Esophagus muscularis mucosa (tissue), 4 donors: ENCODE results near the gene NUP93. TPM values are rescaled to one million over a fixed set of nuclear protein-coding genes. Genes with fewer than 3 reads are reported as not detected.

Source experiments
- DNase-seq: peaks from one replicate; pipeline ENCODE4 v3.0.0-alpha.2; 2017; ENCODE audit errors: extremely low spot score
- H3K27ac ChIP-seq, 4 donors: fragments of 200-600 bp; sonication (generic); replicated peaks in 1 of 4; 1 replicate in 3 of 4; 2 replicates in 1 of 4; pipeline ENCODE4 v1.5.1; 2016 to 2019; ENCODE audit warnings: mild to moderate bottlenecking in 1 of 4
- H3K27me3 ChIP-seq, 4 donors: fragments of 200-600 bp; sonication (generic); one replicate each; pipeline versions ENCODE4 v1.5.1 to v1.6.0; 2016 to 2019
- H3K36me3 ChIP-seq, 4 donors: fragments of 200-600 bp; sonication (generic); one replicate each; pipeline ENCODE4 v1.5.1; 2016 to 2019
- H3K4me1 ChIP-seq, 4 donors: fragments of 200-600 bp; sonication (generic); one replicate each; pipeline ENCODE4 v1.5.1; 2016 to 2019
- H3K4me3 ChIP-seq, 4 donors: fragments of 200-600 bp; sonication (generic); 1 replicate in 2 of 4; 2 replicates in 2 of 4; pipeline ENCODE4 v1.5.1; 2016 to 2019; ENCODE audit warnings: mild to moderate bottlenecking in 4 of 4, moderate library complexity in 1 of 4
- H3K9me3 ChIP-seq, 4 donors: fragments of 200-600 bp; sonication (generic); 1 replicate in 3 of 4; 2 replicates in 1 of 4; pipeline ENCODE4 v1.5.1; 2016 to 2019
- EP300 ChIP-seq: sonication (generic); formaldehyde crosslinking; IDR thresholded peaks from one replicate; pipeline ENCODE4 v1.6.1; 2017; ENCODE audit warnings: antibody characterized with exemption
- POLR2A ChIP-seq: fragments of 450-650 bp; IDR thresholded peaks from one replicate; pipeline ENCODE4 v1.6.1; 2017; ENCODE audit warnings: antibody characterized with exemption, moderate library complexity, mild to moderate bottlenecking, low read depth
- POLR2AphosphoS5 ChIP-seq, 2 donors: sonication (generic); formaldehyde crosslinking; IDR thresholded peaks; one replicate each; pipeline ENCODE4 v1.6.1; 2017; ENCODE audit warnings: antibody characterized with exemption in 2 of 2
- WGBS: methylation state at CpG from one replicate; pipeline ENCODE4 v1.1.5; 2018; 5-methylcytosine and 5-hydroxymethylcytosine counted together
- intact Hi-C: fragments of 100-400 bp; cut with DNase I; formaldehyde crosslinking; loops from one replicate; pipeline ENCODE4 v1.15.1; 2023
- total RNA-seq, 4 donors: library from RNA; depleted of rRNA; stranded (reverse); fragments of >200 nt; gene quantifications; one replicate each; pipeline versions ENCODE4 v1.1.0 to v1.2.1, GENCODE V29; 2016
- TF ChIP-seq, protein P1 (sequence below), 3 experiments: fragments of 200-600 bp in 2 of 3; fragments of 450-650 bp in 1 of 3; sonication (generic) in 2 of 3; IDR thresholded peaks; one replicate each; pipeline ENCODE4 v1.5.1; 2017 to 2019; ENCODE audit warnings: antibody characterized with exemption in 3 of 3, mild to moderate bottlenecking in 2 of 3, moderate library complexity in 1 of 3

NUP93 gene
- total RNA-seq, 4 donors from 2014 or later: 34.0 to 47.5 (median 36.5) TPM

GRCh38 chr16:56869513-56870275 is 139.8 kb downstream of the NUP93 start:
- Histone ChIP-seq H3K27me3 (no peaks in the 10 kb centered on the region), H3K36me3 (no peaks in the 10 kb centered on the region), H3K4me3 (no peak overlapping the region), H3K9me3 (no peaks in the 10 kb centered on the region), H3K4me1 (peaks cover 4 to 9% (median 7%) of the 10 kb centered on the region in 4 donors), H3K27ac (no peak overlapping the region)
- no peak for DNase-seq
- intact Hi-C loops: loop anchor here (5.0 kb wide), 3 partner anchors 63 to 178 kb away; partner anchors contain the start of gene HERPUD1
- WGBS: 84% methylated on average over 14 of the region's 24 CpGs
- TF ChIP-seq, protein P1, sequence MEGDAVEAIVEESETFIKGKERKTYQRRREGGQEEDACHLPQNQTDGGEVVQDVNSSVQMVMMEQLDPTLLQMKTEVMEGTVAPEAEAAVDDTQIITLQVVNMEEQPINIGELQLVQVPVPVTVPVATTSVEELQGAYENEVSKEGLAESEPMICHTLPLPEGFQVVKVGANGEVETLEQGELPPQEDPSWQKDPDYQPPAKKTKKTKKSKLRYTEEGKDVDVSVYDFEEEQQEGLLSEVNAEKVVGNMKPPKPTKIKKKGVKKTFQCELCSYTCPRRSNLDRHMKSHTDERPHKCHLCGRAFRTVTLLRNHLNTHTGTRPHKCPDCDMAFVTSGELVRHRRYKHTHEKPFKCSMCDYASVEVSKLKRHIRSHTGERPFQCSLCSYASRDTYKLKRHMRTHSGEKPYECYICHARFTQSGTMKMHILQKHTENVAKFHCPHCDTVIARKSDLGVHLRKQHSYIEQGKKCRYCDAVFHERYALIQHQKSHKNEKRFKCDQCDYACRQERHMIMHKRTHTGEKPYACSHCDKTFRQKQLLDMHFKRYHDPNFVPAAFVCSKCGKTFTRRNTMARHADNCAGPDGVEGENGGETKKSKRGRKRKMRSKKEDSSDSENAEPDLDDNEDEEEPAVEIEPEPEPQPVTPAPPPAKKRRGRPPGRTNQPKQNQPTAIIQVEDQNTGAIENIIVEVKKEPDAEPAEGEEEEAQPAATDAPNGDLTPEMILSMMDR (IDR thresholded peaks at IDR 0.05): no peak
- TF ChIP-seq EP300 (no peak), POLR2AphosphoS5 (IDR thresholded peaks at IDR 0.05) (no peak), POLR2A (no peak)

GRCh38 chr16:56870276-56870888 is 140.5 kb downstream of the NUP93 start:
- no peaks in the 10 kb centered on the region for H3K9me3 ChIP-seq
- H3K4me3 ChIP-seq: no peak overlapping the region
- no peak for TF ChIP-seq EP300
- TF ChIP-seq, protein P1 (IDR thresholded peaks at IDR 0.05): no peak
- TF ChIP-seq POLR2AphosphoS5 (IDR thresholded peaks at IDR 0.05): no peak
- no peak for TF ChIP-seq POLR2A
- H3K36me3 ChIP-seq: no peaks in the 10 kb centered on the region
- peaks cover 4 to 9% (median 7%) of the 10 kb centered on the region in 4 donors for H3K4me1 ChIP-seq
- WGBS: 95% methylated on average over 9 of the region's 14 CpGs
- H3K27me3 ChIP-seq: no peaks in the 10 kb centered on the region
- H3K27ac ChIP-seq: no peak overlapping the region
- intact Hi-C loops: no loop called here
- no peak for DNase-seq

DNA sequence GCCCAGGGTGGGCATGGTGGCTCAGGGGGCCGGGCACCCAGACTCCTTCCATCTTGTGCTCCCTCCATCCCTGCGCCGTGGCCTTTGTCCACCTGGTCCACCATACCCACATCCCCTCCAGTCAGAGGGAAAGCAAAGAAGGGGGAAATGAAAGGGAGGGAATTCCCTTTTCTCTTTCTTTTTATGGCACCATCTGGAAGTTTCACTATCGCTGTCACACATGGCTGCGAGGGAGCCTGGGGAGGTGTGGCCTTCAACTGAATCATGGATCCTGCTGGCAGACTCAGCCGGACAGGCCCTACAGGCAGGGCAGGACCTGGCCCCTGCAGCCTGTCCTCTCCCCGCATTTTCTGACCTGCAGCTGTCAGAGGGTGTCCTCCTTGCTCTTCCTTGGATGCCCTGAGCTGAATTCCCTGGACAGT is 141.3 kb downstream of the NUP93 start:
- no peaks in the 10 kb centered on the region for H3K36me3 ChIP-seq
- no peak overlapping the region for H3K27ac ChIP-seq
- intact Hi-C loops: no loop called here
- DNase-seq: no peak
- no peaks in the 10 kb centered on the region for H3K27me3 ChIP-seq
- WGBS: 61% methylated on average over 7 of the region's 7 CpGs
- peaks cover 4 to 9% (median 7%) of the 10 kb centered on the region in 4 donors for H3K4me1 ChIP-seq
- TF ChIP-seq POLR2A (no peak), EP300 (no peak)
- TF ChIP-seq, protein P1 (IDR thresholded peaks at IDR 0.05): no peak
- no peak overlapping the region for H3K4me3 ChIP-seq
- no peaks in the 10 kb centered on the region for H3K9me3 ChIP-seq

DNA sequence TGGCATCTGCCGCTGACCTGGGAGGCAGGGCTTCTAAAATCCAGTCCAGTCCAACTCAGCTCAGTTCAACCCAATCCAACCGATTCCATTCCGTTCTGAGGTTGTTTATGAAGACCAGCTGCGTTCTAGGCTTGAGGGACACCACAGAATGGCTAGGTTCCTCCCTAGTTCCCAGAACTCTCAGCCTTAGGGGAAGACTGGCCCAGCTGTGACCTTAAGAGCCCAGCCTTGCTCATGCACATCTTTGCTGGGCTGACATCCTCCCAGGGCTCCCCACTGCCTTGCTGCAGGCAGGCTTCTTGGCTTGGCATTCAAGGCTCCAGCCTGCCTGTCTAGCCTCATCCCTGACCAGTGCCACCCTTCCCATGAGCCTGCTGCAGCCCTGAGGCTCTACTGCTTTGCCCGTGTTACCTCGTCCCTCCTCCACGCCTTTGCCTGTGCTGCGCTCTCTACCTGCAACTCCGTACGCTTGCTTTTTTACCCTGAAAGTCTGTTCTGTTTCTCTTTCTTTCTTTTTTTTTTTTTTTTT is 143.0 kb downstream of the NUP93 start:
- WGBS: 93% methylated on average over 8 of the region's 10 CpGs
- H3K27me3 ChIP-seq: no peaks in the 10 kb centered on the region
- H3K36me3 ChIP-seq: no peaks in the 10 kb centered on the region
- intact Hi-C loops: no loop called here
- no peak overlapping the region for H3K27ac ChIP-seq
- no peaks in the 10 kb centered on the region for H3K4me1 ChIP-seq
- H3K4me3 ChIP-seq: no peak overlapping the region
- H3K9me3 ChIP-seq: no peaks in the 10 kb centered on the region
- DNase-seq: no peak
- TF ChIP-seq POLR2A (no peak), EP300 (no peak), POLR2AphosphoS5 (IDR thresholded peaks at IDR 0.05) (no peak)
- TF ChIP-seq, protein P1 (IDR thresholded peaks at IDR 0.05): no peak
